ENCODE data around the gene TENM4. TPM values are rescaled to one million over a fixed set of nuclear protein-coding genes. Genes with fewer than 3 reads are reported as not detected.

Gene TENM4
- total and polyA plus RNA-seq, 2 experiments from 2014 or later = 19.0 to 105 TPM

- Histone ChIP-seq H3K4me1 (ENCODE audit: low read depth) (peaks cover 12% of the 10 kb centered on the region), H3K27me3 (no peaks in the 10 kb centered on the region), H3K27ac (no peak overlapping the region), H3K9me3 (ENCODE audit: low read depth) (no peaks in the 10 kb centered on the region), H3K36me3 (no peaks in the 10 kb centered on the region), H3K4me3 (no peak overlapping the region)
- no peak for DNase-seq (ENCODE audit: low read depth in 1 of 2, low spot score in 1 of 2)
- TF ChIP-seq CTCF (IDR thresholded peaks at IDR 0.05; ENCODE audit: low read depth, low read length) = no peak
Measured at GRCh38 chr11:79081471-79082031, 359.3 kb downstream of the TENM4 start.

- H3K27ac ChIP-seq = peak overlapping the region; percentile 0
- no peak overlapping the region for H3K4me3 ChIP-seq
- peaks cover 6% of the 10 kb centered on the region for H3K4me1 ChIP-seq (ENCODE audit: low read depth)
- H3K27me3 ChIP-seq = no peaks in the 10 kb centered on the region
- H3K9me3 ChIP-seq (ENCODE audit: low read depth) = no peaks in the 10 kb centered on the region
- peak in 1 of 2 donors; percentile 69 for DNase-seq (ENCODE audit: low read depth in 1 of 2, low spot score in 1 of 2)
- no peaks in the 10 kb centered on the region for H3K36me3 ChIP-seq
- TF ChIP-seq CTCF (IDR thresholded peaks at IDR 0.05; ENCODE audit: low read depth, low read length) = no peak
Measured at GRCh38 chr11:79080551-79080950, 360.3 kb downstream of the TENM4 start.

GRCh38 chr11:79078999-79079398 is 361.8 kb downstream of the TENM4 start:
- TF ChIP-seq CTCF (IDR thresholded peaks at IDR 0.05; ENCODE audit: low read depth, low read length) = no peak
- H3K9me3 ChIP-seq (ENCODE audit: low read depth) = no peaks in the 10 kb centered on the region
- peaks cover 16% of the 10 kb centered on the region for H3K4me1 ChIP-seq (ENCODE audit: low read depth)
- DNase-seq (ENCODE audit: low read depth in 1 of 2, low spot score in 1 of 2) = no peak
- H3K27me3 ChIP-seq = no peaks in the 10 kb centered on the region
- no peak overlapping the region for H3K4me3 ChIP-seq
- H3K36me3 ChIP-seq = no peaks in the 10 kb centered on the region
- no peak overlapping the region for H3K27ac ChIP-seq

- TF ChIP-seq CTCF (IDR thresholded peaks at IDR 0.05; ENCODE audit: low read depth, low read length) = no peak
- no peak overlapping the region for H3K4me3 ChIP-seq
- peak overlapping the region; percentile 2 for H3K27ac ChIP-seq
- H3K9me3 ChIP-seq (ENCODE audit: low read depth) = no peaks in the 10 kb centered on the region
- peaks cover 16% of the 10 kb centered on the region for H3K4me1 ChIP-seq (ENCODE audit: low read depth)
- DNase-seq (ENCODE audit: low read depth in 1 of 2, low spot score in 1 of 2) = no peak
- H3K27me3 ChIP-seq = no peaks in the 10 kb centered on the region
- H3K36me3 ChIP-seq = no peaks in the 10 kb centered on the region
Measured at GRCh38 chr11:79078456-79078855, 362.4 kb downstream of the TENM4 start.

- no peaks in the 10 kb centered on the region for H3K36me3 ChIP-seq
- no peaks in the 10 kb centered on the region for H3K9me3 ChIP-seq (ENCODE audit: low read depth)
- no peak for TF ChIP-seq CTCF (IDR thresholded peaks at IDR 0.05; ENCODE audit: low read depth, low read length)
- no peak overlapping the region for H3K4me3 ChIP-seq
- peak overlapping the region; percentile 2 for H3K27ac ChIP-seq
- DNase-seq (ENCODE audit: low read depth in 1 of 2, low spot score in 1 of 2) = peak in 1 of 2 donors; percentile 48
- no peaks in the 10 kb centered on the region for H3K27me3 ChIP-seq
- H3K4me1 ChIP-seq (ENCODE audit: low read depth) = peaks cover 16% of the 10 kb centered on the region
Measured at GRCh38 chr11:79077702-79078330, 363.0 kb downstream of the TENM4 start.

Data from cardiac muscle cell (in vitro differentiated cells and primary cell).